ENCODE results near the gene UNC45B.

UNC45B gene

GRCh38 chr17:35236821-35237220 lies 89.2 kb downstream of the UNC45B start:
- H3K4me1 ChIP-seq (ENCODE audit: insufficient read depth, poor library complexity, severe bottlenecking), result peaks cover 11% of the 10 kb centered on the region
- no peak for ATAC-seq (ENCODE audit: low read depth)

DNA sequence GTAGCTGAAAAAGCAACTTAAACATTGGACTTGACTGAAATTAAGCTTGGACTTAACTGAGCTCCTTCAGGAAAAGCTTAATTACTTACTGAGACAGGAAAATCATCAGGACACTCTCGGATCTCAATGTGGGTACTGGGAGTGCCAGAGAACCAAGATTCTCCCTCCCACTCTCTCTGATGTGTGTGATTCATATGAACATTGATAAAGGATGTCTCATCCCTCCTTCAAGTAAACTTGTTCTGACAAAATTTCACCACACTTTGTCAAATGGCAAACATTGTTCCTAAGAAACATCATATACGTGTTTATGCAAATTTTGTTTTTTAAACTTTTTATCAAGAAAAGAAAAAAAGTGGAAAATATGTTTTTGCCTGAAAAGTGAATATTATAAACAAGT lies 91.2 kb downstream of the UNC45B start:
- Histone ChIP-seq H3K4me3 (ENCODE audit: severe bottlenecking) (no peak overlapping the region), H3K4me1 (ENCODE audit: insufficient read depth, poor library complexity, severe bottlenecking) (peaks cover 11% of the 10 kb centered on the region), H3K27ac (ENCODE audit: poor library complexity, severe bottlenecking) (peak overlapping the region; percentile 9), H3K9me3 (ENCODE audit: severe bottlenecking) (no peaks in the 10 kb centered on the region), H3K27me3 (ENCODE audit: insufficient read depth, poor library complexity, severe bottlenecking) (no peaks in the 10 kb centered on the region), H3K36me3 (ENCODE audit: low read depth) (no peaks in the 10 kb centered on the region)
- peak; percentile 49 for ATAC-seq (ENCODE audit: low read depth)
- TF ChIP-seq CTCF (IDR thresholded peaks at IDR 0.05; ENCODE audit: poor library complexity, severe bottlenecking), result no peak
- no peak for DNase-seq (ENCODE audit: low spot score)

More at GRCh38 chr17:35236821-35237220, 89.2 kb downstream of the UNC45B start:
- H3K27ac ChIP-seq (ENCODE audit: poor library complexity, severe bottlenecking), result no peak overlapping the region
- DNase-seq (ENCODE audit: low spot score), result no peak
- H3K4me3 ChIP-seq (ENCODE audit: severe bottlenecking), result no peak overlapping the region
- no peaks in the 10 kb centered on the region for H3K9me3 ChIP-seq (ENCODE audit: severe bottlenecking)
- TF ChIP-seq CTCF (IDR thresholded peaks at IDR 0.05; ENCODE audit: poor library complexity, severe bottlenecking), result no peak
- H3K36me3 ChIP-seq (ENCODE audit: low read depth), result no peaks in the 10 kb centered on the region
- no peaks in the 10 kb centered on the region for H3K27me3 ChIP-seq (ENCODE audit: insufficient read depth, poor library complexity, severe bottlenecking)
